PC-9 (cell line): ENCODE data around the gene SYT1.

Source experiments
- CTCF ChIP-seq: fragments of 200-600 bp; sonication (generic); conservative IDR thresholded peaks from 2 replicates; pipeline ENCODE4 v1.6.1; 2017; ENCODE audit warnings: mixed run types, antibody characterized with exemption, mild to moderate bottlenecking, moderate library complexity
- EZH2 ChIP-seq: fragments of 200-600 bp; sonication (generic); IDR thresholded peaks from 2 replicates; pipeline ENCODE4 v1.8.0; 2017; ENCODE audit warnings: antibody characterized with exemption, low read depth

- TF ChIP-seq CTCF (no peak), EZH2 (no peak)
These were observed 184.4 kb downstream of the SYT1 start for GRCh38 chr12:79048962-79049361.
